H1 (cell line): ENCODE measurements around the gene USP13. TPM values are rescaled to one million over a fixed set of nuclear protein-coding genes. Genes with fewer than 3 reads are reported as not detected.
A peak's percentile ranks its signal among the peaks of the same experiment; 100 is the strongest.

ENCODE experiments used
- CTCF ChIA-PET: fragments of 300-600 bp; sonication (Branson Sonifier 250); formaldehyde crosslinking; loops from one replicate; lab custom pipeline; 2021; ENCODE audit not compliant: partially characterized antibody; lab: Charles Lee
- POLR2A ChIA-PET: fragments of 300-600 bp; sonication (Branson Sonifier 250); formaldehyde crosslinking; loops from one replicate; lab custom pipeline; 2021; ENCODE audit warnings: inconsistent platforms; ENCODE audit not compliant: partially characterized antibody; lab: Charles Lee
- DNase-seq, 2 experiments: peaks; one replicate each; pipeline versions ENCODE4 v3.0.0 to v3.0.0-alpha.2; 2010 to 2022; ENCODE audit warnings: low spot score in 2 of 2, low read depth in 1 of 2, mixed read lengths in 1 of 2
- FAIRE-seq: peaks from 2 replicates; lab custom pipeline; 2011; peaks lifted over from hg19 to GRCh38; lab: Jason Lieb, UNC
- H2AFZ ChIP-seq: 2 replicates; pipeline ENCODE4 v1.8.1; 2012; ENCODE audit warnings: low read length, inconsistent platforms
- H2AK5ac ChIP-seq: 2 replicates; pipeline ENCODE4 v1.6.1; 2013; ENCODE audit warnings: low read depth, low read length
- H2BK120ac ChIP-seq: replicated peaks from 2 replicates; pipeline ENCODE3; 2013; ENCODE audit warnings: low read depth, low read length, inconsistent platforms
- H2BK12ac ChIP-seq: 2 replicates; pipeline ENCODE4 v1.6.1; 2013; ENCODE audit warnings: low read depth, low read length
- H2BK15ac ChIP-seq: 2 replicates; pipeline ENCODE4 v1.6.1; 2013; ENCODE audit warnings: low read length
- H2BK20ac ChIP-seq: 2 replicates; pipeline ENCODE4 v1.6.1; 2013; ENCODE audit warnings: low read length
- H2BK5ac ChIP-seq: 2 replicates; pipeline ENCODE4 v1.6.1; 2013; ENCODE audit warnings: low read depth, low read length
- H3K14ac ChIP-seq: 2 replicates; pipeline ENCODE4 v1.6.1; 2013; ENCODE audit warnings: inconsistent platforms; ENCODE audit not compliant: insufficient read length
- H3K18ac ChIP-seq: 2 replicates; pipeline ENCODE4 v1.6.1; 2013; ENCODE audit warnings: low read length; ENCODE audit errors: extremely low read depth
- H3K23ac ChIP-seq: 2 replicates; pipeline ENCODE4 v1.6.1; 2013; ENCODE audit warnings: inconsistent platforms; ENCODE audit not compliant: insufficient read length
- H3K23me2 ChIP-seq: 2 replicates; pipeline ENCODE4 v1.6.1; 2013; ENCODE audit warnings: low read depth, low read length
- H3K27ac ChIP-seq: 2 replicates; pipeline ENCODE4 v1.6.1; 2011; ENCODE audit warnings: low read depth, low read length, inconsistent platforms
- H3K27me3 ChIP-seq, 4 experiments: replicated peaks in 1 of 4; 1 replicate in 1 of 4; 2 replicates in 3 of 4; pipeline versions ENCODE4 v1.6.1 to v1.8.1; 2011 to 2013; ENCODE audit warnings: low read length in 3 of 4, mild to moderate bottlenecking in 3 of 4, inconsistent platforms in 2 of 4, mixed read lengths in 2 of 4, moderate library complexity in 1 of 4; ENCODE audit not compliant: control insufficient read depth in 3 of 4, insufficient read depth in 3 of 4; ENCODE audit errors: extremely low read depth in 1 of 4
- H3K36me3 ChIP-seq, 4 experiments: 2 replicates each; pipeline versions ENCODE4 v1.6.1 to v1.8.1; 2011 to 2013; ENCODE audit warnings: mild to moderate bottlenecking in 4 of 4, low read length in 3 of 4, moderate library complexity in 2 of 4, control low read depth in 1 of 4, inconsistent platforms in 1 of 4; ENCODE audit not compliant: insufficient read depth in 4 of 4, control insufficient read depth in 2 of 4
- H3K4ac ChIP-seq: replicated peaks from 2 replicates; pipeline ENCODE3; 2013; ENCODE audit warnings: low read length, low read depth, mixed read lengths, inconsistent platforms; ENCODE audit not compliant: insufficient read length
- H3K4me1 ChIP-seq, 4 experiments: replicated peaks in 1 of 4; 1 replicate in 1 of 4; 2 replicates in 3 of 4; pipeline versions ENCODE4 v1.6.1 to v1.8.1; 2011 to 2013; ENCODE audit warnings: low read length in 3 of 4, inconsistent platforms in 2 of 4, mixed read lengths in 1 of 4; ENCODE audit not compliant: insufficient read depth in 4 of 4, control insufficient read depth in 3 of 4
- H3K4me2 ChIP-seq, 2 experiments: 2 replicates each; pipeline versions ENCODE4 v1.6.1 to v1.8.1; 2011 to 2013; ENCODE audit warnings: low read depth in 2 of 2, low read length in 2 of 2, control low read depth in 1 of 2, inconsistent platforms in 1 of 2, mild to moderate bottlenecking in 1 of 2; ENCODE audit not compliant: insufficient read depth in 1 of 2
- H3K4me3 ChIP-seq, 4 experiments: fragments of 200-600, 300-600 bp in 1 of 4; sonication (generic), shearing (Covaris generic), sonication (Bioruptor Twin) in 1 of 4; 2 replicates each; pipeline versions ENCODE4 v1.5.1 to v1.8.1; 2011 to 2016; ENCODE audit warnings: low read length in 4 of 4, low read depth in 3 of 4, control low read depth in 2 of 4, inconsistent platforms in 2 of 4, mild to moderate bottlenecking in 2 of 4, mixed read lengths in 1 of 4, moderate library complexity in 1 of 4; ENCODE audit not compliant: insufficient read depth in 2 of 4; ENCODE audit errors: extremely low read depth in 1 of 4
- H3K56ac ChIP-seq: replicated peaks from 2 replicates; pipeline ENCODE3; 2013; ENCODE audit warnings: low read depth, mild to moderate bottlenecking, mixed read lengths, low read length, inconsistent platforms; ENCODE audit not compliant: insufficient read length
- H3K79me1 ChIP-seq: 2 replicates; pipeline ENCODE4 v1.6.1; 2013; ENCODE audit warnings: low read depth, low read length, control low read depth
- H3K79me2 ChIP-seq, 2 experiments: 2 replicates each; pipeline versions ENCODE4 v1.6.1 to v1.8.1; 2012 to 2013; ENCODE audit warnings: low read length in 2 of 2, mild to moderate bottlenecking in 2 of 2, inconsistent platforms in 1 of 2; ENCODE audit not compliant: insufficient read depth in 2 of 2, control insufficient read depth in 1 of 2
- H3K9ac ChIP-seq, 4 experiments: replicated peaks in 1 of 4; 1 replicate in 1 of 4; 2 replicates in 3 of 4; pipeline versions ENCODE4 v1.6.1 to v1.8.1; 2011 to 2013; ENCODE audit warnings: low read depth in 3 of 4, low read length in 3 of 4, control low read depth in 2 of 4, mild to moderate bottlenecking in 2 of 4, moderate library complexity in 2 of 4, inconsistent platforms in 1 of 4; ENCODE audit errors: extremely low read depth in 1 of 4
- H3K9me3 ChIP-seq, 2 experiments: 2 replicates each; pipeline versions ENCODE4 v1.6.1 to v1.8.1; 2012 to 2013; ENCODE audit warnings: mild to moderate bottlenecking in 2 of 2, moderate library complexity in 2 of 2, control low read depth in 1 of 2, inconsistent platforms in 1 of 2, low read depth in 1 of 2, low read length in 1 of 2, mixed read lengths in 1 of 2; ENCODE audit not compliant: insufficient read depth in 2 of 2
- H4K20me1 ChIP-seq, 2 experiments: replicated peaks in 1 of 2; 2 replicates each; pipeline versions ENCODE3 to v1.8.1; 2011 to 2013; ENCODE audit warnings: inconsistent platforms in 2 of 2, low read length in 2 of 2, mild to moderate bottlenecking in 1 of 2; ENCODE audit not compliant: insufficient read depth in 2 of 2, control insufficient read depth in 1 of 2
- H4K5ac ChIP-seq: 2 replicates; pipeline ENCODE4 v1.6.1; 2013; ENCODE audit warnings: low read length, low read depth, mixed read lengths, inconsistent platforms; ENCODE audit not compliant: insufficient read length
- H4K8ac ChIP-seq: 2 replicates; pipeline ENCODE4 v1.8.0; 2013; ENCODE audit warnings: mild to moderate bottlenecking, moderate library complexity, low read length, inconsistent platforms; ENCODE audit not compliant: insufficient read depth; ENCODE audit errors: extremely low read depth
- H4K91ac ChIP-seq: replicated peaks from 2 replicates; pipeline ENCODE3; 2013; ENCODE audit warnings: low read length, mixed read lengths, inconsistent platforms; ENCODE audit not compliant: insufficient read length
- CHD1 ChIP-seq: IDR thresholded peaks from 2 replicates; pipeline ENCODE4 v1.6.1; 2012; ENCODE audit warnings: low read depth, low read length, improper control_type of control experiment
- EGR1 ChIP-seq: IDR thresholded peaks from 2 replicates; pipeline ENCODE4 v1.6.1; 2011; ENCODE audit warnings: low read depth, low read length, borderline replicate concordance
- HDAC6 ChIP-seq: IDR thresholded peaks from one replicate; pipeline ENCODE4 v1.7.1; 2012; ENCODE audit warnings: low read depth, mild to moderate bottlenecking, inconsistent platforms, low read length, moderate library complexity
- JUND ChIP-seq: IDR thresholded peaks from 2 replicates; pipeline ENCODE4 v1.6.1; 2011; ENCODE audit warnings: mild to moderate bottlenecking, improper control_type of control experiment, low read length
- MAX ChIP-seq: IDR thresholded peaks from 2 replicates; pipeline ENCODE4 v1.6.1; 2012; ENCODE audit warnings: inconsistent platforms
- PHF8 ChIP-seq: fragments of 200-600 bp; sonication (generic); conservative IDR thresholded peaks from 2 replicates; pipeline ENCODE4 v1.7.1; 2012; ENCODE audit warnings: low read depth, mild to moderate bottlenecking, inconsistent platforms, low read length, moderate library complexity
- RBBP5 ChIP-seq: IDR thresholded peaks from 2 replicates; pipeline ENCODE4 v1.7.1; 2012; ENCODE audit warnings: low read depth, mild to moderate bottlenecking, inconsistent platforms, low read length, moderate library complexity, borderline replicate concordance
- RNF2 ChIP-seq: fragments of 200-900, 300-1000 bp; sonication (generic); IDR thresholded peaks from 2 replicates; pipeline ENCODE4 v1.7.1; 2016; ENCODE audit warnings: borderline replicate concordance, low read depth, mild to moderate bottlenecking, antibody characterized with exemption, low read length; ENCODE audit not compliant: poor library complexity, severe bottlenecking; ENCODE audit errors: missing control alignments
- SIRT6 ChIP-seq: IDR thresholded peaks from one replicate; pipeline ENCODE4 v1.7.1; 2012; ENCODE audit warnings: low read length, inconsistent platforms
- WGBS, 2 experiments: shearing (Covaris generic) in 1 of 2; methylation state at CpG; one replicate each; pipeline versions ENCODE4 v1.1.6 to v1.1.7; 2013 to 2015; ENCODE audit warnings: low lambda C conversion rate in 2 of 2, mixed read lengths in 2 of 2, inconsistent platforms in 1 of 2, low coverage in 1 of 2, missing lambda C conversion rate in 1 of 2; ENCODE audit not compliant: insufficient replicate concordance in 2 of 2, insufficient coverage in 1 of 2, insufficient read length in 1 of 2; ENCODE audit errors: extremely low coverage in 1 of 2, missing lambda C conversion rate in 1 of 2; 5-methylcytosine and 5-hydroxymethylcytosine counted together
- polyA plus RNA-seq, 7 experiments: library from polyadenylated mRNA; depleted of rRNA in 3 of 7; stranded (reverse) in 5 of 7; unstranded in 2 of 7; fragments of >200 nt in 5 of 7; fragments of 200-250 nt in 2 of 7; gene quantifications; 1 replicate in 5 of 7; 2 replicates in 1 of 7; 4 replicates in 1 of 7; pipeline versions ENCODE4 v1.2.1 to v1.2.3, GENCODE V29; 2011 to 2013; ENCODE audit warnings: missing spikeins in 2 of 7, mixed read lengths in 2 of 7
- total RNA-seq: library from RNA; stranded (reverse); fragmentation: NEBNext Ultra II Directional; extraction: Animal tissue kit (Norgen Biotek cat#: 25700); gene quantifications from 2 replicates; pipeline ENCODE4 v1.2.1, GENCODE V29; 2021

Gene USP13
- total and polyA plus RNA-seq, 2 of the 8 experiments (the other 6 are each of a cell fraction or from before 2014, with no cell fraction given) = 7.9 to 25.9 TPM

DNA sequence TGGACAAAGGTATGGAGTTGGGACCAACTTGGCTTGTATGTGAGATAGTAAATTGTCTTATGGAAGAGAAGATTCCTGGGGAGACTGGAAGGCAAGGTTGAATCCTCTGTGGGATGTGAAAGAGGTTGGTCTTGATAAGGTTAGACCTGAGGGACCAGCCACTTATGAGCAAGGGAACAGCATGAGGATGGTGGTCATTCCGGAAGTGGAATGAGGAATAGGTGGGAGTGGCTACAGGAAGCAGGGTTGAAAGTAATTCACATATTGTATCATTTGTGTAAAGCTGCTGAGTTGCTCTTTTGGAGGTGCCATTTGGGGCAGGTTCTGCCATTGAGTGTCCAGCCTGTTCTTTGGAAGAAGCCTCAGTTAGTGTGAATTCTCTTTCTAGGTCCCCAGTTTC lies 13.2 kb downstream of the USP13 start:
- Histone ChIP-seq H3K4ac (no peak overlapping the region), H2BK12ac (no peak overlapping the region), H4K91ac (no peak overlapping the region), H3K18ac (no peak overlapping the region), H2BK15ac (no peak overlapping the region), H3K27me3 (no peaks in the 10 kb centered on the region), H3K4me2 (0 out of 4 replicates have a peak overlapping the region, but pooled peaks have one; percentile 16 to 36), H3K56ac (no peak overlapping the region), H2BK120ac (no peak overlapping the region), H3K79me1 (peaks cover 14% of the 10 kb centered on the region), H3K9ac (no peak overlapping the region), H3K23ac (no peak overlapping the region), H3K79me2 (peaks cover 13 to 93% of the 10 kb centered on the region in 2 experiments), H4K20me1 (peaks cover 6 to 11% of the 10 kb centered on the region in 2 experiments), H3K4me1 (peaks cover 8 to 13% (median 10%) of the 10 kb centered on the region in 4 experiments), H2AK5ac (no peak overlapping the region), H3K23me2 (no peaks in the 10 kb centered on the region), H4K5ac (no peak overlapping the region), H3K36me3 (no peaks in the 10 kb centered on the region), H2AFZ (no peak overlapping the region), H3K9me3 (no peaks in the 10 kb centered on the region), H2BK5ac (no peak overlapping the region), H2BK20ac (no peak overlapping the region), H4K8ac (no peak overlapping the region), H3K4me3 (no peak overlapping the region), H3K14ac (no peak overlapping the region), H3K27ac (no peak overlapping the region)
- WGBS, 2 experiments = 91% methylated on average over 1 of the region's 1 CpG; no CpG with 5 or more reads in 1 of the 2 experiments
- DNase-seq (no peak), FAIRE-seq (no peak)
- ChIA-PET CTCF (interaction anchor here (0.9 to 1.7 kb wide), 3 partner anchors 12 to 30 kb away, joined by 3 to 5 read pairs (median 3); no protein-coding TSS in a partner anchor), POLR2A (interaction anchor here (1.2 to 3.2 kb wide), 2 partner anchors 8 to 12 kb away, joined by 4 to 11 read pairs; partner anchors contain the start of gene USP13)
- TF ChIP-seq EGR1 (no peak), RBBP5 (no peak), RNF2 (no peak), CHD1 (no peak), SIRT6 (no peak), JUND (no peak), MAX (no peak), PHF8 (no peak), HDAC6 (no peak)
